NOMO-1 treated with dmso at 0.1 percent for 144 hours (cell line): ENCODE data around the gene SNX11.
"Not testable (repeated sequence)": the region's sequence is repeated elsewhere in the genome, so short reads cannot be mapped to it uniquely, and the experiment has no call there.

Source experiments
- DNase-seq: peaks from one replicate; lab custom pipeline; 2025; ENCODE audit not compliant: unreplicated experiment; lab: John Stamatoyannopoulos, UW

The SNX11 gene

GRCh38 chr17:48107137-48108055 is at the start of gene SNX11:
Gene SNX11 (plus strand): TSS chr17:48107766. CDS start chr17:48112044, 4,278 bp downstream.
- DNase-seq, result peak; percentile 78

GRCh38 chr17:48058393-48059124 is 49.0 kb upstream of the SNX11 start:
- no peak for DNase-seq

GRCh38 chr17:48059125-48059668 is 48.4 kb upstream of the SNX11 start:
- DNase-seq, result no peak

- DNase-seq, result no peak
Measured at GRCh38 chr17:48060249-48060648, 47.3 kb upstream of the SNX11 start.

GRCh38 chr17:48062273-48062672 is 45.3 kb upstream of the SNX11 start:
- no peak for DNase-seq

- no peak for DNase-seq
Measured at GRCh38 chr17:48064638-48065037, 42.9 kb upstream of the SNX11 start.

- no peak for DNase-seq
Measured at GRCh38 chr17:48066192-48066591, 41.4 kb upstream of the SNX11 start.

GRCh38 chr17:48066656-48067055 is 40.9 kb upstream of the SNX11 start:
- DNase-seq, result no peak

- DNase-seq, result no peak
Measured at GRCh38 chr17:48067245-48067644, 40.3 kb upstream of the SNX11 start.

- DNase-seq, result not testable (repeated sequence)
Measured at GRCh38 chr17:48067808-48068207, 39.8 kb upstream of the SNX11 start.

- DNase-seq, result no peak
Measured at GRCh38 chr17:48068491-48068961, 39.0 kb upstream of the SNX11 start.

- DNase-seq, result no peak
Measured at GRCh38 chr17:48070195-48070594, 37.4 kb upstream of the SNX11 start.

GRCh38 chr17:48071654-48072053 is 35.9 kb upstream of the SNX11 start:
- DNase-seq, result no peak

GRCh38 chr17:48072811-48073210 is 34.8 kb upstream of the SNX11 start:
- not testable (repeated sequence) for DNase-seq

GRCh38 chr17:48073566-48074094 is 33.9 kb upstream of the SNX11 start:
- DNase-seq, result not testable (repeated sequence)

- no peak for DNase-seq
Measured at GRCh38 chr17:48074322-48075081, 33.1 kb upstream of the SNX11 start.

GRCh38 chr17:48077152-48077551 is 30.4 kb upstream of the SNX11 start:
- DNase-seq, result not testable (repeated sequence)

- DNase-seq, result no peak
Measured at GRCh38 chr17:48081858-48082257, 25.7 kb upstream of the SNX11 start.

GRCh38 chr17:48084932-48085331 is 22.6 kb upstream of the SNX11 start:
- DNase-seq, result no peak

GRCh38 chr17:48093341-48094045 is 14.1 kb upstream of the SNX11 start:
- DNase-seq, result no peak
